H1 (cell line): ENCODE measurements around the gene CHCHD6. TPM values are rescaled to one million over a fixed set of nuclear protein-coding genes. Genes with fewer than 3 reads are reported as not detected.

Experiments used
- CTCF ChIA-PET: fragments of 300-600 bp; sonication (Branson Sonifier 250); formaldehyde crosslinking; loops from one replicate; lab custom pipeline; 2021; ENCODE audit not compliant: partially characterized antibody; lab: Charles Lee
- POLR2A ChIA-PET: fragments of 300-600 bp; sonication (Branson Sonifier 250); formaldehyde crosslinking; loops from one replicate; lab custom pipeline; 2021; ENCODE audit warnings: inconsistent platforms; ENCODE audit not compliant: partially characterized antibody; lab: Charles Lee
- DNase-seq, 2 experiments: peaks; one replicate each; pipeline versions ENCODE4 v3.0.0 to v3.0.0-alpha.2; 2010 to 2022; ENCODE audit warnings: low spot score in 2 of 2, low read depth in 1 of 2, mixed read lengths in 1 of 2
- FAIRE-seq: peaks from 2 replicates; lab custom pipeline; 2011; peaks lifted over from hg19 to GRCh38; lab: Jason Lieb, UNC
- H2AFZ ChIP-seq: 2 replicates; pipeline ENCODE4 v1.8.1; 2012; ENCODE audit warnings: low read length, inconsistent platforms
- H2AK5ac ChIP-seq: 2 replicates; pipeline ENCODE4 v1.6.1; 2013; ENCODE audit warnings: low read depth, low read length
- H2BK120ac ChIP-seq: replicated peaks from 2 replicates; pipeline ENCODE3; 2013; ENCODE audit warnings: low read depth, low read length, inconsistent platforms
- H2BK12ac ChIP-seq: 2 replicates; pipeline ENCODE4 v1.6.1; 2013; ENCODE audit warnings: low read depth, low read length
- H2BK15ac ChIP-seq: 2 replicates; pipeline ENCODE4 v1.6.1; 2013; ENCODE audit warnings: low read length
- H2BK20ac ChIP-seq: 2 replicates; pipeline ENCODE4 v1.6.1; 2013; ENCODE audit warnings: low read length
- H2BK5ac ChIP-seq: 2 replicates; pipeline ENCODE4 v1.6.1; 2013; ENCODE audit warnings: low read depth, low read length
- H3K14ac ChIP-seq: 2 replicates; pipeline ENCODE4 v1.6.1; 2013; ENCODE audit warnings: inconsistent platforms; ENCODE audit not compliant: insufficient read length
- H3K18ac ChIP-seq: 2 replicates; pipeline ENCODE4 v1.6.1; 2013; ENCODE audit warnings: low read length; ENCODE audit errors: extremely low read depth
- H3K23ac ChIP-seq: 2 replicates; pipeline ENCODE4 v1.6.1; 2013; ENCODE audit warnings: inconsistent platforms; ENCODE audit not compliant: insufficient read length
- H3K23me2 ChIP-seq: 2 replicates; pipeline ENCODE4 v1.6.1; 2013; ENCODE audit warnings: low read depth, low read length
- H3K27ac ChIP-seq: 2 replicates; pipeline ENCODE4 v1.6.1; 2011; ENCODE audit warnings: low read depth, low read length, inconsistent platforms
- H3K27me3 ChIP-seq, 4 experiments: replicated peaks in 1 of 4; 1 replicate in 1 of 4; 2 replicates in 3 of 4; pipeline versions ENCODE4 v1.6.1 to v1.8.1; 2011 to 2013; ENCODE audit warnings: low read length in 3 of 4, mild to moderate bottlenecking in 3 of 4, inconsistent platforms in 2 of 4, mixed read lengths in 2 of 4, moderate library complexity in 1 of 4; ENCODE audit not compliant: control insufficient read depth in 3 of 4, insufficient read depth in 3 of 4; ENCODE audit errors: extremely low read depth in 1 of 4
- H3K36me3 ChIP-seq, 4 experiments: 2 replicates each; pipeline versions ENCODE4 v1.6.1 to v1.8.1; 2011 to 2013; ENCODE audit warnings: mild to moderate bottlenecking in 4 of 4, low read length in 3 of 4, moderate library complexity in 2 of 4, control low read depth in 1 of 4, inconsistent platforms in 1 of 4; ENCODE audit not compliant: insufficient read depth in 4 of 4, control insufficient read depth in 2 of 4
- H3K4ac ChIP-seq: replicated peaks from 2 replicates; pipeline ENCODE3; 2013; ENCODE audit warnings: low read length, low read depth, mixed read lengths, inconsistent platforms; ENCODE audit not compliant: insufficient read length
- H3K4me1 ChIP-seq, 4 experiments: replicated peaks in 1 of 4; 1 replicate in 1 of 4; 2 replicates in 3 of 4; pipeline versions ENCODE4 v1.6.1 to v1.8.1; 2011 to 2013; ENCODE audit warnings: low read length in 3 of 4, inconsistent platforms in 2 of 4, mixed read lengths in 1 of 4; ENCODE audit not compliant: insufficient read depth in 4 of 4, control insufficient read depth in 3 of 4
- H3K4me2 ChIP-seq, 2 experiments: 2 replicates each; pipeline versions ENCODE4 v1.6.1 to v1.8.1; 2011 to 2013; ENCODE audit warnings: low read depth in 2 of 2, low read length in 2 of 2, control low read depth in 1 of 2, inconsistent platforms in 1 of 2, mild to moderate bottlenecking in 1 of 2; ENCODE audit not compliant: insufficient read depth in 1 of 2
- H3K4me3 ChIP-seq, 4 experiments: fragments of 200-600, 300-600 bp in 1 of 4; sonication (generic), shearing (Covaris generic), sonication (Bioruptor Twin) in 1 of 4; 2 replicates each; pipeline versions ENCODE4 v1.5.1 to v1.8.1; 2011 to 2016; ENCODE audit warnings: low read length in 4 of 4, low read depth in 3 of 4, control low read depth in 2 of 4, inconsistent platforms in 2 of 4, mild to moderate bottlenecking in 2 of 4, mixed read lengths in 1 of 4, moderate library complexity in 1 of 4; ENCODE audit not compliant: insufficient read depth in 2 of 4; ENCODE audit errors: extremely low read depth in 1 of 4
- H3K56ac ChIP-seq: replicated peaks from 2 replicates; pipeline ENCODE3; 2013; ENCODE audit warnings: low read depth, mild to moderate bottlenecking, mixed read lengths, low read length, inconsistent platforms; ENCODE audit not compliant: insufficient read length
- H3K79me1 ChIP-seq: 2 replicates; pipeline ENCODE4 v1.6.1; 2013; ENCODE audit warnings: low read depth, low read length, control low read depth
- H3K79me2 ChIP-seq, 2 experiments: 2 replicates each; pipeline versions ENCODE4 v1.6.1 to v1.8.1; 2012 to 2013; ENCODE audit warnings: low read length in 2 of 2, mild to moderate bottlenecking in 2 of 2, inconsistent platforms in 1 of 2; ENCODE audit not compliant: insufficient read depth in 2 of 2, control insufficient read depth in 1 of 2
- H3K9ac ChIP-seq, 4 experiments: replicated peaks in 1 of 4; 1 replicate in 1 of 4; 2 replicates in 3 of 4; pipeline versions ENCODE4 v1.6.1 to v1.8.1; 2011 to 2013; ENCODE audit warnings: low read depth in 3 of 4, low read length in 3 of 4, control low read depth in 2 of 4, mild to moderate bottlenecking in 2 of 4, moderate library complexity in 2 of 4, inconsistent platforms in 1 of 4; ENCODE audit errors: extremely low read depth in 1 of 4
- H3K9me3 ChIP-seq, 2 experiments: 2 replicates each; pipeline versions ENCODE4 v1.6.1 to v1.8.1; 2012 to 2013; ENCODE audit warnings: mild to moderate bottlenecking in 2 of 2, moderate library complexity in 2 of 2, control low read depth in 1 of 2, inconsistent platforms in 1 of 2, low read depth in 1 of 2, low read length in 1 of 2, mixed read lengths in 1 of 2; ENCODE audit not compliant: insufficient read depth in 2 of 2
- H4K20me1 ChIP-seq, 2 experiments: replicated peaks in 1 of 2; 2 replicates each; pipeline versions ENCODE3 to v1.8.1; 2011 to 2013; ENCODE audit warnings: inconsistent platforms in 2 of 2, low read length in 2 of 2, mild to moderate bottlenecking in 1 of 2; ENCODE audit not compliant: insufficient read depth in 2 of 2, control insufficient read depth in 1 of 2
- H4K5ac ChIP-seq: 2 replicates; pipeline ENCODE4 v1.6.1; 2013; ENCODE audit warnings: low read length, low read depth, mixed read lengths, inconsistent platforms; ENCODE audit not compliant: insufficient read length
- H4K8ac ChIP-seq: 2 replicates; pipeline ENCODE4 v1.8.0; 2013; ENCODE audit warnings: mild to moderate bottlenecking, moderate library complexity, low read length, inconsistent platforms; ENCODE audit not compliant: insufficient read depth; ENCODE audit errors: extremely low read depth
- H4K91ac ChIP-seq: replicated peaks from 2 replicates; pipeline ENCODE3; 2013; ENCODE audit warnings: low read length, mixed read lengths, inconsistent platforms; ENCODE audit not compliant: insufficient read length
- CBX5 ChIP-seq: fragments of 300-800, 300-1000 bp; sonication (generic); IDR thresholded peaks from 2 replicates; pipeline ENCODE4 v1.7.1; 2016; ENCODE audit warnings: antibody characterized with exemption, low read length, low read depth
- CEBPB ChIP-seq: IDR thresholded peaks from 2 replicates; pipeline ENCODE4 v1.6.1; 2012; ENCODE audit warnings: low read depth, low read length
- JUND ChIP-seq: IDR thresholded peaks from 2 replicates; pipeline ENCODE4 v1.6.1; 2011; ENCODE audit warnings: mild to moderate bottlenecking, improper control_type of control experiment, low read length
- POLR2A ChIP-seq, 2 experiments: IDR thresholded peaks; 1 replicate in 1 of 2; 2 replicates in 1 of 2; pipeline ENCODE4 v1.6.1; 2011; ENCODE audit warnings: low read depth in 2 of 2, low read length in 2 of 2, mild to moderate bottlenecking in 2 of 2; ENCODE audit errors: control extremely low read depth in 1 of 2
- RBBP5 ChIP-seq: IDR thresholded peaks from 2 replicates; pipeline ENCODE4 v1.7.1; 2012; ENCODE audit warnings: low read depth, mild to moderate bottlenecking, inconsistent platforms, low read length, moderate library complexity, borderline replicate concordance
- RXRA ChIP-seq: IDR thresholded peaks from 2 replicates; pipeline ENCODE4 v1.6.1; 2011; ENCODE audit warnings: low read depth, mild to moderate bottlenecking, low read length, moderate library complexity; ENCODE audit not compliant: insufficient read depth
- SIN3A ChIP-seq, 2 experiments: IDR thresholded peaks in 1 of 2; conservative IDR thresholded peaks in 1 of 2; 2 replicates each; pipeline ENCODE4 v1.6.1; 2011 to 2012; ENCODE audit warnings: low read length in 2 of 2, improper control_type of control experiment in 1 of 2, low read depth in 1 of 2, mild to moderate bottlenecking in 1 of 2
- TCF12 ChIP-seq: IDR thresholded peaks from 2 replicates; pipeline ENCODE4 v1.6.1; 2011; ENCODE audit warnings: low read depth, mild to moderate bottlenecking, low read length
- ZNF274 ChIP-seq: IDR thresholded peaks from 2 replicates; pipeline ENCODE4 v1.7.0; 2012; ENCODE audit warnings: low read length, borderline replicate concordance; ENCODE audit errors: extremely low read depth
- WGBS, 2 experiments: shearing (Covaris generic) in 1 of 2; methylation state at CpG; one replicate each; pipeline versions ENCODE4 v1.1.6 to v1.1.7; 2013 to 2015; ENCODE audit warnings: low lambda C conversion rate in 2 of 2, mixed read lengths in 2 of 2, inconsistent platforms in 1 of 2, low coverage in 1 of 2, missing lambda C conversion rate in 1 of 2; ENCODE audit not compliant: insufficient replicate concordance in 2 of 2, insufficient coverage in 1 of 2, insufficient read length in 1 of 2; ENCODE audit errors: extremely low coverage in 1 of 2, missing lambda C conversion rate in 1 of 2; 5-methylcytosine and 5-hydroxymethylcytosine counted together
- polyA plus RNA-seq, 7 experiments: library from polyadenylated mRNA; depleted of rRNA in 3 of 7; stranded (reverse) in 5 of 7; unstranded in 2 of 7; fragments of >200 nt in 5 of 7; fragments of 200-250 nt in 2 of 7; gene quantifications; 1 replicate in 5 of 7; 2 replicates in 1 of 7; 4 replicates in 1 of 7; pipeline versions ENCODE4 v1.2.1 to v1.2.3, GENCODE V29; 2011 to 2013; ENCODE audit warnings: missing spikeins in 2 of 7, mixed read lengths in 2 of 7
- total RNA-seq: library from RNA; stranded (reverse); fragmentation: NEBNext Ultra II Directional; extraction: Animal tissue kit (Norgen Biotek cat#: 25700); gene quantifications from 2 replicates; pipeline ENCODE4 v1.2.1, GENCODE V29; 2021

Gene CHCHD6
- total and polyA plus RNA-seq, 2 of the 8 experiments (the other 6 are each of a cell fraction or from before 2014, with no cell fraction given) = 32.4 to 37.6 TPM

DNA sequence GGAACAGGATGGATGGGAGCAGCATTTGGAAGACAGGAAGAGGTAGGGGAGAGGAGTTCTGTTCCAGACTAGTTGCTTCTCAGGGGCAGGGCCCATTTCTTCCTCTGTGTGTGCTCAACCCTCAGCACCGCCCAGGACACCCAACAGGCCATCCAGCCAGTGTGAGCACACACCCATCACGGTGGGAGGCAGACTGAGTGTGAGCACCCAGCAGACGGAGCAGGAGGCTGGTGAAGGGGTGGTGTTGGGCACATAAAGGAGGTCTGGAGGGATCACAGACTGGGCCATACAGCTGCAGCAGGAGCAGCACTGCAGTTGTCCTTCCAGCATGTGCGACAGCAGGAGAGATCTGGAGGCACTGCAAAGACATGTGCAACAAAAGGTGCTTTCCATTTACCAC, 190.4 kb downstream of the CHCHD6 start:
- Histone ChIP-seq H3K9ac (no peak overlapping the region), H2BK5ac (no peak overlapping the region), H3K9me3 (no peaks in the 10 kb centered on the region), H3K4me2 (no peak overlapping the region), H3K27me3 (no peaks in the 10 kb centered on the region), H4K20me1 (peaks cover 0 to 1% of the 10 kb centered on the region in 2 experiments), H3K79me1 (peaks cover 2% of the 10 kb centered on the region; the same call in 1 of the 2 replicates), H2AK5ac (peak overlapping the region; percentile 82; the same call in 1 of the 2 replicates), H3K27ac (no peak overlapping the region), H2BK20ac (0 out of 2 replicates have a peak overlapping the region, but pooled peaks have one; percentile 32), H3K79me2 (no peaks in the 10 kb centered on the region), H3K56ac (no peak overlapping the region), H2BK12ac (peak overlapping the region; percentile 77; the same call in 1 of the 2 replicates), H4K8ac (peak overlapping the region; percentile 16; the same call in 1 of the 2 replicates), H2BK120ac (no peak overlapping the region), H3K36me3 (no peaks in the 10 kb centered on the region), H2AFZ (no peak overlapping the region), H3K4me3 (no peak overlapping the region), H3K18ac (peak overlapping the region; percentile 60; the same call in 1 of the 2 replicates), H3K4me1 (peaks cover 0 to 12% (median 6%) of the 10 kb centered on the region in 4 experiments; a peak in 5 of 7 replicates), H2BK15ac (peak overlapping the region; percentile 12; the same call in 1 of the 2 replicates), H3K23me2 (no peaks in the 10 kb centered on the region), H3K23ac (no peak overlapping the region), H3K14ac (no peak overlapping the region), H4K91ac (no peak overlapping the region), H4K5ac (no peak overlapping the region), H3K4ac (no peak overlapping the region)
- ChIA-PET CTCF (interaction anchor here (1.0 kb wide), 1 partner anchor 8 kb away, joined by 4 read pairs; no protein-coding TSS in a partner anchor), POLR2A (no interaction called here)
- FAIRE-seq = no peak
- WGBS, 2 experiments = 79% methylated on average over 4 of the region's 4 CpGs; no CpG with 5 or more reads in 1 of the 2 experiments
- TF ChIP-seq CEBPB (no peak), TCF12 (no peak), RBBP5 (no peak), RXRA (no peak), JUND (no peak), ZNF274 (no peak), POLR2A (IDR thresholded peaks at IDR 0.05; ENCODE audit: control extremely low read depth in 1 of 2, low read depth in 2 of 2, low read length in 2 of 2) (no peak), CBX5 (no peak), SIN3A (conservative IDR thresholded peaks at IDR 0.05 in 1 of 2, IDR thresholded peaks at IDR 0.05 in 1 of 2; ENCODE audit: low read depth in 1 of 2, low read length in 2 of 2) (no peak)
- no peak for DNase-seq
